IMR-90 (cell line): ENCODE measurements around the gene STK31. TPM values are rescaled to one million over a fixed set of nuclear protein-coding genes. Genes with fewer than 3 reads are reported as not detected.

Source experiments
- ATAC-seq: fragments of 200-7000 bp; cut with Tn5 transposase; 2 replicates; pipeline ENCODE4 v1.9.1; 2020; ENCODE audit warnings: low read depth, mild to moderate bottlenecking, moderate library complexity
- BruUV-seq: library from RNA; stranded (reverse); fragments of 400-500 nt; replicated peaks from 2 replicates; lab custom pipeline; 2021; lab: Mats Ljungman, UMichigan
- CTCF ChIA-PET: fragments of 300-600 bp; formaldehyde crosslinking; extraction: SDS; loops from one replicate; lab custom pipeline; 2021; ENCODE audit warnings: antibody characterized with exemption; lab: Yijun Ruan, JAX
- POLR2A ChIA-PET: fragments of 300-600 bp; sonication (Branson Sonifier 250); formaldehyde crosslinking; loops from one replicate; lab custom pipeline; 2022; ENCODE audit warnings: antibody characterized with exemption; ENCODE audit not compliant: unreplicated experiment; lab: Charles Lee
- DNase-seq: peaks from one replicate; pipeline ENCODE4 v3.0.0; 2013
- H2AFZ ChIP-seq: replicated peaks from 2 replicates; pipeline ENCODE3; 2013; ENCODE audit warnings: low read length, mild to moderate bottlenecking; ENCODE audit not compliant: poor library complexity
- H2AK5ac ChIP-seq: 2 replicates; pipeline ENCODE4 v1.6.1; 2013; ENCODE audit warnings: low read depth, low read length, inconsistent platforms
- H2AK9ac ChIP-seq: replicated peaks from 2 replicates; pipeline ENCODE3; 2013; ENCODE audit warnings: mild to moderate bottlenecking, low read depth, low read length, moderate library complexity; ENCODE audit not compliant: poor library complexity
- H2BK120ac ChIP-seq: 2 replicates; pipeline ENCODE4 v1.6.1; 2013; ENCODE audit warnings: low read depth, low read length, inconsistent platforms
- H2BK15ac ChIP-seq: 3 replicates; pipeline ENCODE4 v1.6.1; 2013; ENCODE audit warnings: low read depth, low read length, inconsistent platforms
- H2BK20ac ChIP-seq: 2 replicates; pipeline ENCODE4 v1.6.1; 2013; ENCODE audit warnings: low read depth, mild to moderate bottlenecking, inconsistent platforms, low read length, moderate library complexity
- H2BK5ac ChIP-seq: 2 replicates; pipeline ENCODE4 v1.6.1; 2013; ENCODE audit warnings: mild to moderate bottlenecking, low read depth, low read length, inconsistent platforms; ENCODE audit not compliant: poor library complexity, severe bottlenecking
- H3K14ac ChIP-seq: replicated peaks from 2 replicates; pipeline ENCODE4 v1.6.1; 2013; ENCODE audit warnings: low read depth, low read length, inconsistent platforms
- H3K18ac ChIP-seq: 2 replicates; pipeline ENCODE4 v1.6.1; 2013; ENCODE audit warnings: low read depth, low read length, control low read depth
- H3K23ac ChIP-seq: 2 replicates; pipeline ENCODE4 v1.6.1; 2013; ENCODE audit warnings: low read depth, low read length, inconsistent platforms
- H3K27ac ChIP-seq: 2 replicates; pipeline ENCODE4 v1.5.1; 2013; ENCODE audit warnings: mild to moderate bottlenecking, control low read depth, low read length; ENCODE audit not compliant: insufficient read depth
- H3K27me3 ChIP-seq: 2 replicates; pipeline ENCODE4 v1.6.1; 2013; ENCODE audit warnings: low read length; ENCODE audit not compliant: control insufficient read depth, insufficient read depth
- H3K36me3 ChIP-seq: 2 replicates; pipeline ENCODE4 v1.6.1; 2013; ENCODE audit warnings: low read length, mixed read lengths; ENCODE audit not compliant: control insufficient read depth, insufficient read depth
- H3K4ac ChIP-seq: 2 replicates; pipeline ENCODE4 v1.6.1; 2013; ENCODE audit warnings: low read depth, low read length, inconsistent platforms
- H3K4me1 ChIP-seq: 2 replicates; pipeline ENCODE4 v1.6.1; 2013; ENCODE audit warnings: low read length, mixed read lengths; ENCODE audit not compliant: control insufficient read depth, insufficient read depth
- H3K4me2 ChIP-seq: 2 replicates; pipeline ENCODE4 v1.6.1; 2013; ENCODE audit warnings: low read depth, mild to moderate bottlenecking, control low read depth, low read length, moderate library complexity
- H3K4me3 ChIP-seq: 2 replicates; pipeline ENCODE4 v1.5.1; 2013; ENCODE audit warnings: low read depth, mild to moderate bottlenecking, control low read depth, low read length, moderate library complexity; ENCODE audit not compliant: insufficient read depth
- H3K56ac ChIP-seq: 2 replicates; pipeline ENCODE4 v1.6.1; 2013; ENCODE audit warnings: low read length, inconsistent platforms; ENCODE audit not compliant: insufficient read depth; ENCODE audit errors: extremely low read depth
- H3K79me1 ChIP-seq, 2 experiments: 2 replicates each; pipeline ENCODE4 v1.6.1; 2013; ENCODE audit warnings: low read length in 2 of 2, inconsistent platforms in 1 of 2, low read depth in 1 of 2
- H3K9ac ChIP-seq: 2 replicates; pipeline ENCODE4 v1.6.1; 2013; ENCODE audit warnings: low read depth, low read length, control low read depth
- H3K9me1 ChIP-seq: 2 replicates; pipeline ENCODE4 v1.6.1; 2013; ENCODE audit warnings: low read length, inconsistent platforms; ENCODE audit not compliant: insufficient read depth
- H3K9me3 ChIP-seq: 2 replicates; pipeline ENCODE4 v1.6.1; 2013; ENCODE audit warnings: low read length; ENCODE audit not compliant: control insufficient read depth, insufficient read depth
- H4K20me1 ChIP-seq: 2 replicates; pipeline ENCODE4 v1.6.1; 2013; ENCODE audit warnings: low read length, inconsistent platforms; ENCODE audit not compliant: insufficient read depth
- H4K5ac ChIP-seq: 2 replicates; pipeline ENCODE4 v1.6.1; 2013; ENCODE audit warnings: mild to moderate bottlenecking, low read depth, low read length, control low read depth
- H4K8ac ChIP-seq, 2 experiments: 2 replicates each; pipeline ENCODE4 v1.6.1; 2013; ENCODE audit warnings: low read depth in 2 of 2, low read length in 2 of 2, control low read depth in 1 of 2, inconsistent platforms in 1 of 2
- H4K91ac ChIP-seq: 2 replicates; pipeline ENCODE4 v1.6.1; 2013; ENCODE audit warnings: low read depth, low read length, inconsistent platforms; ENCODE audit not compliant: insufficient read depth
- CEBPB ChIP-seq: IDR thresholded peaks from 2 replicates; pipeline ENCODE4 v1.6.1; 2012; ENCODE audit warnings: low read depth, low read length, improper control_type of control experiment
- CHD1 ChIP-seq: IDR thresholded peaks from 2 replicates; pipeline ENCODE4 v1.6.1; 2012; ENCODE audit warnings: low read depth, low read length, improper control_type of control experiment
- FOS ChIP-seq: fragments of 150-350 bp; IDR thresholded peaks from 2 replicates; pipeline ENCODE4 v1.6.1; 2016; ENCODE audit warnings: low read depth, low read length
- MAFK ChIP-seq: IDR thresholded peaks from 2 replicates; pipeline ENCODE4 v1.6.1; 2012; ENCODE audit warnings: low read depth, low read length, improper control_type of control experiment
- NFE2L2 ChIP-seq: fragments of 150-350 bp; IDR thresholded peaks from 2 replicates; pipeline ENCODE4 v1.6.1; 2016; ENCODE audit warnings: low read depth, mild to moderate bottlenecking, low read length
- RAD21 ChIP-seq: IDR thresholded peaks from 2 replicates; pipeline ENCODE4 v1.6.1; 2012; ENCODE audit warnings: low read length, improper control_type of control experiment
- SMC3 ChIP-seq: fragments of 150-350 bp; IDR thresholded peaks from 2 replicates; pipeline ENCODE4 v1.6.1; 2016; ENCODE audit warnings: low read depth, mild to moderate bottlenecking, antibody characterized with exemption, low read length, moderate library complexity
- WGBS, 2 experiments: methylation state at CpG; one replicate each; pipeline versions ENCODE4 v1.1.5 to v1.1.7; 2013; ENCODE audit warnings: missing lambda C conversion rate in 2 of 2; ENCODE audit not compliant: insufficient read length in 1 of 2; ENCODE audit errors: extremely low coverage in 2 of 2; 5-methylcytosine and 5-hydroxymethylcytosine counted together
- dilution Hi-C: fragments of 300-500 bp; cut with HindIII; formaldehyde crosslinking; loops from one replicate; pipeline ENCODE4 v1.14.3; 2018; ENCODE audit warnings: low sequenced_read_pairs; ENCODE audit not compliant: unreplicated experiment
- in situ Hi-C: fragments of 300-500 bp; cut with MboI; formaldehyde crosslinking; loops from 3 replicates; pipeline ENCODE4 v1.14.3; 2019; ENCODE audit warnings: low sequenced_read_pairs, inconsistent platforms, mixed read lengths
- intact Hi-C: fragments of 100-400 bp; cut with micrococcal nuclease; formaldehyde crosslinking; loops from 2 replicates; pipeline ENCODE4 v1.10.0; 2022
- polyA plus RNA-seq, 3 experiments: library from polyadenylated mRNA; depleted of rRNA; stranded (reverse); fragments of >200 nt; gene quantifications; 2 replicates each; pipeline ENCODE4 v1.2.3, GENCODE V29; 2012; ENCODE audit warnings: low replicate concordance in 1 of 3
- total RNA-seq: library from RNA; depleted of rRNA; stranded (reverse); fragments of >200 nt; gene quantifications from 2 replicates; pipeline ENCODE4 v1.2.3, GENCODE V29; 2012
- TF ChIP-seq, protein P1 (sequence below): conservative IDR thresholded peaks from 2 replicates; pipeline ENCODE4 v1.5.1; 2012; ENCODE audit warnings: mild to moderate bottlenecking, low read depth, low read length, improper control_type of control experiment

STK31 gene
- total and polyA plus RNA-seq, 2 of the 4 experiments (the other 2 are of a cell fraction) = not detected

DNA sequence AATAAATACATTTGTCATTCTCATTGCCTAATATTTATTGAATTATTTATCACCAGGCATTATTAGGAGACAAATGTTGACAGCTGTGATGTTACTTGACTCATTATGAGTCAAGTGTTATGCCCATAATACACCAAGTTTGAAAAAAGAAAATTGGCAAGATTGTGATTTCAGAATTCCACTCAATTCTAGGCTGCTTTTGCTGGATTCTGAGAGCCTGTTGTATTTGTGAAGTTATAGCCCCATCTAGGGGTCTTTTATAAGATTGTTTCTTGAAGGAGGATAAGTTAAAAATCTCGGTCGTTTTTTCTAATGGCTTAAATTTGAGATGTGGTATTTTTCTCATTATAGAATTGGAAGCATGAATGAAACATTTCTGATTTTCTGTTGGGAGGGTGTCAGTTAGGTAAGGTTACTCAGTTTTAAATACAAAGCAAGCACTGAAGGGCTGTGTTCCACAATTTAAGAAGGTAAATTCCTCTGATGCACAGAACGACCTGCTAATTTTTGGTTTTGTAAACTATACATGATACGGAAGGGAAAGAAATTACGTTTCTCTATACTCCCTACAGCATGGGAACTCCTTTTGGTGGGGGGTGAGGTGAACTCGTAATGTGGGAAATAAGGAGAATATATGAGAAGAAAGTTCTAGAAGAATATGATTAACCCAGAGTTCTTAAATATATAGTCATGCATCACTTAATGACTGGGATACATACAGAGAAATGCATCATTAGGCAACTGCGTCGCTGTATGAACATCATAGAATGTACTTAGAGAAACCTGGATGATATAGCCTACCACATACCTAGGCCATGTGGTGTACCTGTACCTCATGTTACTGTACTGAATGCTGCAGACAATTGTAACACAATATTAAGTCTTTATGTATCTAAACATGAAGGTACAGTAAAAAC is 2.6 kb downstream of the STK31 start:
- TF ChIP-seq CEBPB (no peak), SMC3 (peak; percentile 96), RAD21 (peak; percentile 92), MAFK (no peak), CHD1 (no peak), FOS (no peak), NFE2L2 (no peak)
- TF ChIP-seq, protein P1, sequence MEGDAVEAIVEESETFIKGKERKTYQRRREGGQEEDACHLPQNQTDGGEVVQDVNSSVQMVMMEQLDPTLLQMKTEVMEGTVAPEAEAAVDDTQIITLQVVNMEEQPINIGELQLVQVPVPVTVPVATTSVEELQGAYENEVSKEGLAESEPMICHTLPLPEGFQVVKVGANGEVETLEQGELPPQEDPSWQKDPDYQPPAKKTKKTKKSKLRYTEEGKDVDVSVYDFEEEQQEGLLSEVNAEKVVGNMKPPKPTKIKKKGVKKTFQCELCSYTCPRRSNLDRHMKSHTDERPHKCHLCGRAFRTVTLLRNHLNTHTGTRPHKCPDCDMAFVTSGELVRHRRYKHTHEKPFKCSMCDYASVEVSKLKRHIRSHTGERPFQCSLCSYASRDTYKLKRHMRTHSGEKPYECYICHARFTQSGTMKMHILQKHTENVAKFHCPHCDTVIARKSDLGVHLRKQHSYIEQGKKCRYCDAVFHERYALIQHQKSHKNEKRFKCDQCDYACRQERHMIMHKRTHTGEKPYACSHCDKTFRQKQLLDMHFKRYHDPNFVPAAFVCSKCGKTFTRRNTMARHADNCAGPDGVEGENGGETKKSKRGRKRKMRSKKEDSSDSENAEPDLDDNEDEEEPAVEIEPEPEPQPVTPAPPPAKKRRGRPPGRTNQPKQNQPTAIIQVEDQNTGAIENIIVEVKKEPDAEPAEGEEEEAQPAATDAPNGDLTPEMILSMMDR = peak; percentile 87
- Histone ChIP-seq H2BK120ac (peak overlapping the region; percentile 38), H3K56ac (no peak overlapping the region), H4K91ac (0 out of 2 replicates have a peak overlapping the region, but pooled peaks have one; percentile 51), H2AK9ac (no peak overlapping the region), H3K36me3 (no peaks in the 10 kb centered on the region), H3K9me1 (no peaks in the 10 kb centered on the region), H3K4me1 (peaks cover 2% of the 10 kb centered on the region; the same call in 1 of the 2 replicates), H3K23ac (no peak overlapping the region), H2BK15ac (peak overlapping the region; percentile 59; the same call in 1 of the 3 replicates), H4K5ac (no peak overlapping the region), H3K4ac (no peak overlapping the region), H3K9ac (no peak overlapping the region), H2AFZ (no peak overlapping the region), H2BK20ac (peak overlapping the region; percentile 77), H3K27me3 (no peaks in the 10 kb centered on the region), H3K4me3 (no peak overlapping the region), H3K9me3 (no peaks in the 10 kb centered on the region), H3K18ac (no peak overlapping the region), H4K8ac (peak overlapping the region in 1 of 2 experiments; percentile 7; a peak in 1 of 4 replicates), H2BK5ac (no peak overlapping the region), H3K4me2 (peak overlapping the region; percentile 57; the same call in 1 of the 2 replicates), H3K79me1 (no peaks in the 10 kb centered on the region), H2AK5ac (peak overlapping the region; percentile 63; the same call in 1 of the 2 replicates), H4K20me1 (no peaks in the 10 kb centered on the region; the same call in 1 of the 2 replicates), H3K14ac (no peak overlapping the region), H3K27ac (no peak overlapping the region)
- in situ Hi-C loops = no loop called here
- peak; percentile 24; the same call in 1 of the 2 replicates for ATAC-seq
- dilution Hi-C loops = loop anchor here (25.0 kb wide), 1 partner anchor 125 kb away; the partner anchor contains the start of gene CCDC126
- intact Hi-C loops = loop anchor here (1.0 to 10.0 kb wide), 6 partner anchors 60 to 955 kb away; partner anchors contain the start of gene PALS2
- ChIA-PET CTCF (interaction anchor here (0.7 to 1.2 kb wide), 7 partner anchors 10 to 440 kb away, joined by 3 to 10 read pairs (median 5); no protein-coding TSS in a partner anchor), POLR2A (interaction anchor here (0.6 kb wide), 1 partner anchor 8 kb away, joined by 3 read pairs; no protein-coding TSS in a partner anchor)
- 0% methylated on average over 2 of the region's 8 CpGs; no CpG with 5 or more reads in 1 of the 2 experiments for WGBS, 2 experiments
- peak; percentile 78 for DNase-seq
- no TSS peak for BruUV-seq
